GM13977 (cell line): Measurements from ENCODE around the gene EEFSEC.
A peak's percentile ranks its signal among the peaks of the same experiment; 100 is the strongest.

Experiments
- DNase-seq: peaks from one replicate; pipeline ENCODE4 v3.0.0; 2012; ENCODE audit warnings: low spot score
- CTCF ChIP-seq: IDR thresholded peaks from 2 replicates; pipeline ENCODE4 v1.5.1; 2012; ENCODE audit warnings: mild to moderate bottlenecking, control low read depth; ENCODE audit not compliant: insufficient read depth; ENCODE audit errors: extremely low read depth, missing control alignments
- in situ Hi-C: fragments of 300-500 bp; cut with MboI; formaldehyde crosslinking; loops from one replicate; pipeline ENCODE4 v1.12.0; 2022; ENCODE audit warnings: low sequenced_read_pairs, low pct_unique_long_range_greater_than_20kb, mixed read lengths, inconsistent platforms; ENCODE audit not compliant: unreplicated experiment

The EEFSEC gene

GRCh38 chr3:128438488-128439072, 285.3 kb downstream of the EEFSEC start:
- peak; percentile 55 for TF ChIP-seq CTCF
- in situ Hi-C loops, result no loop called here
- no peak for DNase-seq

- TF ChIP-seq CTCF, result no peak
- no peak for DNase-seq
- in situ Hi-C loops, result no loop called here
Observed at GRCh38 chr3:128439226-128439625, 285.9 kb downstream of the EEFSEC start.

- in situ Hi-C loops, result no loop called here
- DNase-seq, result no peak
- TF ChIP-seq CTCF, result no peak
Observed at GRCh38 chr3:128442070-128442469, 288.8 kb downstream of the EEFSEC start.

- in situ Hi-C loops, result no loop called here
- TF ChIP-seq CTCF, result no peak
- no peak for DNase-seq
Observed at GRCh38 chr3:128442949-128443348, 289.7 kb downstream of the EEFSEC start.

GRCh38 chr3:128443771-128444170, 290.5 kb downstream of the EEFSEC start:
- no peak for DNase-seq
- in situ Hi-C loops, result no loop called here
- no peak for TF ChIP-seq CTCF

GRCh38 chr3:128445357-128445756, 292.1 kb downstream of the EEFSEC start:
- no peak for DNase-seq
- in situ Hi-C loops, result no loop called here
- no peak for TF ChIP-seq CTCF

- in situ Hi-C loops, result no loop called here
- no peak for DNase-seq
- no peak for TF ChIP-seq CTCF
Observed at GRCh38 chr3:128446821-128447220, 293.5 kb downstream of the EEFSEC start.
